Stimulated activated CD4-positive, alpha-beta T cell treated with anti-CD3 and anti-CD28 coated beads, TNF-alpha, amount 100 ng/mL, for 1 hour (primary cell): Measurements from ENCODE around the gene TAS2R50.
"Not testable (repeated sequence)": the region's sequence is repeated elsewhere in the genome, so short reads cannot be mapped to it uniquely, and the experiment has no call there.

Experiments
- DNase-seq, 3 donors: peaks; one replicate each; pipeline ENCODE4 v3.0.0-alpha.2; 2020; ENCODE audit warnings: low read depth in 3 of 3, low spot score in 1 of 3

The TAS2R50 gene

GRCh38 chr12:10986812-10987211, at the start of gene TAS2R50:
TSS of gene TAS2R50 (minus strand) at chr12:10986912. CDS start at chr12:10986860, 52 bp downstream.
- DNase-seq = no peak

GRCh38 chr12:11033959-11034358, 47.2 kb upstream of the TAS2R50 start:
- DNase-seq = not testable (repeated sequence)

- DNase-seq = no peak
These were observed 44.6 kb upstream of the TAS2R50 start, which contains the start of gene TAS2R31 for GRCh38 chr12:11031307-11031706. TSS of gene TAS2R31 (minus strand) at chr12:11031407. CDS start at chr12:11031335, 72 bp downstream.

GRCh38 chr12:11026118-11026517, 39.4 kb upstream of the TAS2R50 start:
- DNase-seq = no peak

- no peak for DNase-seq
These were observed 36.7 kb upstream of the TAS2R50 start for GRCh38 chr12:11023387-11023786.

GRCh38 chr12:11022520-11022919, 35.8 kb upstream of the TAS2R50 start, which contains the start of gene TAS2R19:
TSS of gene TAS2R19 (minus strand) at chr12:11022620. CDS start at chr12:11022571, 49 bp downstream.
- DNase-seq = no peak

GRCh38 chr12:11016937-11017336, 30.2 kb upstream of the TAS2R50 start:
- DNase-seq = no peak

- no peak for DNase-seq
These were observed 29.2 kb upstream of the TAS2R50 start for GRCh38 chr12:11015775-11016430.

- DNase-seq = no peak
These were observed 27.5 kb upstream of the TAS2R50 start for GRCh38 chr12:11014234-11014633.

GRCh38 chr12:11007608-11008007, 20.9 kb upstream of the TAS2R50 start:
- no peak for DNase-seq

- DNase-seq = no peak
These were observed 11.5 kb upstream of the TAS2R50 start, which contains the start of gene TAS2R20 for GRCh38 chr12:10998204-10998603. TSS of gene TAS2R20 (minus strand) at chr12:10998304. CDS start at chr12:10997875, 429 bp downstream.

GRCh38 chr12:10994307-10994706, 7.6 kb upstream of the TAS2R50 start:
- no peak for DNase-seq

GRCh38 chr12:10989107-10989506, 2.4 kb upstream of the TAS2R50 start:
- no peak for DNase-seq

GRCh38 chr12:10982244-10982643, 4.5 kb downstream of the TAS2R50 start:
- DNase-seq = peak in 2 of 3 donors; percentile 2 to 6

- DNase-seq = no peak
These were observed 11.7 kb downstream of the TAS2R50 start for GRCh38 chr12:10974965-10975364.

GRCh38 chr12:10968765-10969456, 17.8 kb downstream of the TAS2R50 start:
- DNase-seq = no peak

- no peak for DNase-seq
These were observed 19.3 kb downstream of the TAS2R50 start for GRCh38 chr12:10967409-10967808.

GRCh38 chr12:10966314-10966713, 20.4 kb downstream of the TAS2R50 start:
- no peak for DNase-seq

- DNase-seq = no peak
These were observed 21.2 kb downstream of the TAS2R50 start for GRCh38 chr12:10965476-10965875.

GRCh38 chr12:10960211-10960610, 26.5 kb downstream of the TAS2R50 start:
- DNase-seq = no peak

GRCh38 chr12:10959804-10960203, 26.9 kb downstream of the TAS2R50 start:
- no peak for DNase-seq

GRCh38 chr12:10957741-10958140, 29.0 kb downstream of the TAS2R50 start:
- DNase-seq = no peak
